Stimulated activated CD8-positive, alpha-beta memory T cell treated with anti-CD3 and anti-CD28 coated beads, Interleukin-4, amount 100 ng/mL, for 48 hours (primary cell): ENCODE data around the gene SAP30.

Experiments
- DNase-seq: peaks from one replicate; pipeline ENCODE4 v3.0.0-alpha.2; 2020

Gene SAP30

GRCh38 chr4:173370477-173371291, at the start of gene SAP30:
Gene SAP30, plus strand, starts transcription at chr4:173370954. Its CDS starts 229 bp downstream, at chr4:173371183.
- peak; percentile 96 for DNase-seq

- no peak for DNase-seq
These were observed 45.6 kb upstream of the SAP30 start for GRCh38 chr4:173325007-173325736.

GRCh38 chr4:173328236-173328901, 42.4 kb upstream of the SAP30 start:
- DNase-seq, result no peak

GRCh38 chr4:173330590-173330989, 40.2 kb upstream of the SAP30 start:
- DNase-seq, result no peak

GRCh38 chr4:173332021-173332487, 38.7 kb upstream of the SAP30 start:
- DNase-seq, result no peak

GRCh38 chr4:173332963-173333657, 37.6 kb upstream of the SAP30 start:
- peak; percentile 44 for DNase-seq

- DNase-seq, result peak; percentile 59
These were observed 37.1 kb upstream of the SAP30 start for GRCh38 chr4:173333658-173334084.

GRCh38 chr4:173334085-173334890, 36.5 kb upstream of the SAP30 start, which contains the start of gene HMGB2:
Gene HMGB2, minus strand, starts transcription at chr4:173334358. Its CDS starts 709 bp downstream, at chr4:173333649.
- peak; percentile 100 for DNase-seq

- DNase-seq, result peak; percentile 70
These were observed 35.6 kb upstream of the SAP30 start for GRCh38 chr4:173334891-173335752.

GRCh38 chr4:173337463-173337862, 33.3 kb upstream of the SAP30 start:
- no peak for DNase-seq

- DNase-seq, result no peak
These were observed 26.8 kb upstream of the SAP30 start for GRCh38 chr4:173343832-173344397.

GRCh38 chr4:173345648-173346047, 25.1 kb upstream of the SAP30 start:
- DNase-seq, result no peak

- no peak for DNase-seq
These were observed 24.7 kb upstream of the SAP30 start for GRCh38 chr4:173346074-173346473.

- no peak for DNase-seq
These were observed 23.3 kb upstream of the SAP30 start for GRCh38 chr4:173347467-173347866.

- no peak for DNase-seq
These were observed 12.8 kb upstream of the SAP30 start for GRCh38 chr4:173357939-173358338.

- no peak for DNase-seq
These were observed 10.1 kb upstream of the SAP30 start for GRCh38 chr4:173360587-173361221.

GRCh38 chr4:173362666-173363065, 8.1 kb upstream of the SAP30 start:
- no peak for DNase-seq

- no peak for DNase-seq
These were observed 5.3 kb upstream of the SAP30 start for GRCh38 chr4:173365359-173365996.

- DNase-seq, result no peak
These were observed 3.5 kb upstream of the SAP30 start for GRCh38 chr4:173367285-173367684.
